ENCODE measurements around the gene NDUFB10.
A peak's percentile ranks its signal among the peaks of the same experiment; 100 is the strongest.

The NDUFB10 gene

DNA sequence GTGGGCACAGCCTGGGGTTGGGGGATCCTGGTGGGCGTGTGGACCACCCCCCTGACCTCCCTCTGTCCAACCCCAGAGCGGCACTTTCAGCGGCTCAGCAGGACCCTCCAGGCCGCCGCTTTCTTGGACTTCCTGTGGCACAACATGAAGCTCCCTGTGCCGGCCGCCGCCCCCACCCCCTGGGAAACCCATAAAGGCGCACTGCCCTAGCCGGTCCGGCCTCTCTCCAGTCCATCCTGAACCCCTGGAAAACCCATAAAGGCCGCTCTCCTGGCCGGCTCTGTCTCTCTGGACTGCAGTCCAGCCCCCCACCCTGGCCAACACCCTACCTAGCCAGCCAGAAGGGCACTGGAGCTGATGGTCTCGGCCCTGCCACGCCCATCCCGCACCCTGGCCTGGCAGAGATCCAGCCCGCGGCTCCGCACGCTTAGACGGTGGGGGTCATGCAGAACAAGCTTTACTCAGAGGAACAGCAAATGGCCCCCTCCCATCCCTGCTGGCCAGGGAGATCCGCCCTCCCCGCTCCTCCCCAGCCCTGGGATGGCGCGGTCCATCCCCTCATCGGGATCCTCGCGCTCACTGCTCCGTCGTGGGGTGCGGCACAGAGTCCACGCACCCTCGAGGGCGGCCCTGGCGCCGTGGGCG lies 19.3 kb downstream of the NDUFB10 start:
- TF ChIP-seq CTCF (IDR thresholded peaks at IDR 0.05) (no peak), ZFX (IDR thresholded peaks at IDR 0.05; ENCODE audit: borderline replicate concordance) (no peak)
- H3K27ac ChIP-seq = peak overlapping the region; percentile 96

DNA sequence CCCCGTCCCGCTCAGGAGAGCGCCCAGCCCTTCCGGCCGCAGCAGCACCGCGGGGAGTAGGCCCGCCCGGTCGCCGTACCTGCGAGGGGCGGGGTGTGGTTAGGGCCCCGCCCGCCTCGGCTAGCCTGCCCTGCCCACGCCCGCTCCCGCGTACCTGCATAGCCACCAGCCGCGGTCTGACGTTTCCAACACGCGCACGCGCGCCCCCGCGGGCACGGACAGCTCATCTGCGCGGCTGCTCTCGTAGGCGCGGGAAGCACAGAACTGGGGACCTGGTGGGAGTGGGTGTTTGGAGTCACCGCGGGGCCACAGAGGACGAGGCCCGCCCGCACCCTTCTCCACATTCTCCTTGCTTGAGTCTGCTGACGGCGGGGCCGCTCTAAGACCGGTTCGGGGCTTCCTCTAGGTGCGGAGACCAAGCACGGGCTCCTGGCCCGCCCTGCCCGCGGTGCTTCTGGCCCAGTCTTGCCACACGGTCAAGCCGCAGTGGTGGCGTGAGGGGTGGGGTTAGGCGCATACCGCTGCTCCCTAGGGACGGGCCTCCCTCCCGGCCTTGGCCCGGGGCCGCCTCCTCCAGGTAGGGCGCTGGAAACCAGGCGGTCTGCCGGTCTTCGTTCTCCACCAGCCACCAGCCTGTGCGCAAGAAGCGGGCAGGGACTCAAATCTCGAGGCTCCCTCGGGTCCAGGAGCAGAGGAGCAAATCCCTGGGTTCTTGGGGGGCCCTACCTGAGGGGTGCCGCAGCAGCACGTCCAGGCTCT lies 20.1 kb downstream of the NDUFB10 start:
- TF ChIP-seq CTCF (IDR thresholded peaks at IDR 0.05) (no peak), ZFX (IDR thresholded peaks at IDR 0.05; ENCODE audit: borderline replicate concordance) (no peak)
- H3K27ac ChIP-seq = peak overlapping the region; percentile 96

DNA sequence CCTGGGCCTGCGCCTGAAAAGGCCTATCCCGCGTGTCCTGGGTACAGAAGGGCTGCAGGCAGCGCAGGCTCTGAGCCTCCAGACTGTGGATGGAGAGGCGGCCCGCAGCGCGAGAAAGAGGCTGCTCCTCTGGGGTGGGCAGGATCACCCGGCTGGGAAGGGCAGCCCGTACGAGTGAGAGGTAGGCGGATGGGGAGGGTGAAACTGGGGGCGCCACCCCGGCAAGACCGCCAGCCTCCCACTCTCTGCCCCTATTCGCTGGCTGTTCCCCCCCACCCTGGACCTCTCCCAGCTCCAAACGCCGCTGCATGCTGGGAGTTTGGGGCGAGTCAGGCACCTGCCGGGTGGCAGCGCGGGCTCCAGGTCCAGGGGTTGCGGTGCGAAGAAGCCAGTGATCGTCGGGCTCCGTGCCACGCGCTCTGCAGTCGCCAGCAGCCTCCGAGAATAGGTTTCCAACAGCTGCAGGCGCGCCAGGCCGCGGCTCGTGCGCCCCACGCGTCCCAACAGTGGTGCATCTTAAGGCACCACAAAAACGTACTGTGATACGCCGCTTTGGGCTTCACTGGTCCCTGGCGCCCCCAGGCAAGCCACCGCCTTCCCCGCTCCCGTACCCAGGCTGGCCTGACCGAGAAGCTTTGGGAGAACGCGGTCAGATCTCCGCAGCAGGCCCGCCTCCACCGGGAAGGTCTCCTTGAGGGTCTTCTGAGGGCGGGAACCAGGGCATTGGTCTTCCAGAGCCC lies 20.9 kb downstream of the NDUFB10 start:
- peak overlapping the region; percentile 96 for H3K27ac ChIP-seq
- no peak for TF ChIP-seq ZFX (IDR thresholded peaks at IDR 0.05; ENCODE audit: borderline replicate concordance)
- TF ChIP-seq CTCF (IDR thresholded peaks at IDR 0.05) = no peak

DNA sequence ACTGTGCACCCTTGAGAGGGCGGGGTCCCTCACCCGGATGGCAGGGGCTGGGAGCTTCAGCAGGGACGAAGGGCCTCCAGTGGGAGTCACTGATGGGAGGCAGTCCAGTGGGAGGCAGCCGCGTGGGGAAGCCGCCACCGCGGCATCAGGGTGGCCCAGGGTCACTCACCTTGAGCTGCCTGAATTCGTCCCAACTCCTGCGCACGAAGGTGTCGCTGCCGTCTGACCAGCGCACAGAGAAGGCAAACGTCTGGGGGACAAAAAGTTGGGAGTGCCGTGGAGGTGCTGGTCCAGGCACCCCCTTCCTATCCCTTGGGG lies 21.4 kb downstream of the NDUFB10 start:
- no peak for TF ChIP-seq ZFX (IDR thresholded peaks at IDR 0.05; ENCODE audit: borderline replicate concordance)
- no peak for TF ChIP-seq CTCF (IDR thresholded peaks at IDR 0.05)
- peak overlapping the region; percentile 96 for H3K27ac ChIP-seq

DNA sequence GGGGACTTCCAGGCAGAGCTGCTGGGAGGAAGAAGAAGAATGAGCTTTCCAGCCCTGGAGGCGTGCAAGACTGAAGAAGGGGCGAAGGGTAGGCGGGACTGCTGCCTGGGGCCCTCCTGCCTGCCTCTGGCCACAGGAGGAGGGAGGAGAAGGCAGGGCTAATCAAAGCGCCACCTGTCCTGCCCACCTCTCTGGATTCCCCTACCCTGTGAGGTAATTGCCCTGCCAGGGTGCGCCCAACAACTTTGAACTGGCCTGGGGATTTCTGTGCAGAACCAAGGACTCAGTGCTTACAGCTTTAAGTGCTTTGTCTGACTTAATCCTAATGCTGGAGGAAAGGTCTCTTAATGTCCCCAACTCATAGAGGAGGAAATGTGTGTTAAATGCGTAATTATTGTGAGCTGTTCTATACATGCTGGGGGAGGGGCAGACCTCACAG lies 22.1 kb downstream of the NDUFB10 start, which contains the start of gene NOXO1:
NOXO1 (minus strand) TSS at position 72 of the 439 bp plus-strand sequence. CDS start 290 bp downstream, outside the sequence.
- H3K27ac ChIP-seq = peak within 1 kb of the TSS; percentile 96

DNA sequence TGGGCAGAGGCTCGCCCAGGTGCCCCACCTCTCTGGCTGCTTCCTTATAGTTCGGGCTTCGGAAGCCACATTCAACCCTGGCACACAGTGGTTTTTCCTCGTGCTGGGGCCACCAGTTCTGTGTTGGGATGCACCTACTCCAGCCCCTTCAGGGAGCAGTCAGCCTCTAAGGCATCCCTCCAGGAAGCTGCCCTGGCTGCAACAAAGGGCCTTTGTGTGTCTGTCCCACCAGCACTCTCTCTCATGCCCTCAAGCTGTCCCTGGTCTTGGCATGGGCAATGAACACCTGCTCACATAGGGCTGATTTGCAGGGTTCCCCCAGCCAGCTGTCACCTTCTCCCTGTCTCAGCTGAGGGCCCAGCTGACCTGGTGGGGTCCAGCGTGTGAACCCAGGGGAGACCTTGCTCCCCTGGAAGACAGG lies 22.7 kb downstream of the NDUFB10 start:
- TF ChIP-seq CTCF (IDR thresholded peaks at IDR 0.05) (no peak), ZFX (IDR thresholded peaks at IDR 0.05; ENCODE audit: borderline replicate concordance) (no peak)
- peak overlapping the region; percentile 96 for H3K27ac ChIP-seq

More for the DNA sequence above, 22.1 kb downstream of the NDUFB10 start, which contains the start of gene NOXO1:
- no peak for TF ChIP-seq ZFX (IDR thresholded peaks at IDR 0.05; ENCODE audit: borderline replicate concordance)
- no peak for TF ChIP-seq CTCF (IDR thresholded peaks at IDR 0.05)

All from 22Rv1 (cell line).